Liver (tissue), 9 donors: ENCODE measurements around the gene ARMC5. TPM values are rescaled to one million over a fixed set of nuclear protein-coding genes. Genes with fewer than 3 reads are reported as not detected.

Source experiments
- DNase-seq: peaks from one replicate; pipeline ENCODE4 v3.0.0-alpha.2; 2017; ENCODE audit warnings: low spot score
- H3K27ac ChIP-seq, 2 donors: one replicate each; pipeline ENCODE4 v1.7.0; 2013; ENCODE audit warnings: inconsistent platforms in 2 of 2, low read length in 2 of 2, control low read depth in 1 of 2, low read depth in 1 of 2, mild to moderate bottlenecking in 1 of 2
- H3K27me3 ChIP-seq, 4 donors: one replicate each; pipeline versions ENCODE4 v1.6.1 to v1.7.0; 2013; ENCODE audit warnings: low read length in 3 of 4, inconsistent platforms in 1 of 4, mild to moderate bottlenecking in 1 of 4, moderate library complexity in 1 of 4; ENCODE audit not compliant: control insufficient read depth in 4 of 4, insufficient read depth in 4 of 4
- H3K36me3 ChIP-seq, 4 donors: one replicate each; pipeline versions ENCODE4 v1.6.1 to v1.7.0; 2013; ENCODE audit warnings: low read length in 3 of 4, mild to moderate bottlenecking in 3 of 4, low read depth in 1 of 4, moderate library complexity in 1 of 4; ENCODE audit not compliant: control insufficient read depth in 4 of 4, insufficient read depth in 3 of 4
- H3K4me1 ChIP-seq, 4 donors: one replicate each; pipeline versions ENCODE4 v1.6.1 to v1.7.0; 2013; ENCODE audit warnings: low read length in 3 of 4, mild to moderate bottlenecking in 3 of 4, moderate library complexity in 1 of 4; ENCODE audit not compliant: control insufficient read depth in 4 of 4, insufficient read depth in 4 of 4
- H3K4me3 ChIP-seq, 3 donors: one replicate each; pipeline versions ENCODE4 v1.6.1 to v1.7.0; 2013; ENCODE audit warnings: low read length in 3 of 3, control low read depth in 1 of 3, low read depth in 1 of 3, mild to moderate bottlenecking in 1 of 3
- H3K9ac ChIP-seq, 2 donors: one replicate each; pipeline ENCODE4 v1.7.0; 2013; ENCODE audit warnings: low read length in 2 of 2, mild to moderate bottlenecking in 2 of 2, moderate library complexity in 2 of 2, control low read depth in 1 of 2, low read depth in 1 of 2
- H3K9me3 ChIP-seq, 4 donors: one replicate each; pipeline versions ENCODE4 v1.6.1 to v1.7.0; 2013; ENCODE audit warnings: low read length in 3 of 4; ENCODE audit not compliant: control insufficient read depth in 4 of 4
- ATF3 ChIP-seq: IDR thresholded peaks from 2 replicates; pipeline ENCODE4 v1.6.1; 2016; ENCODE audit warnings: antibody characterized with exemption
- CTCF ChIP-seq: fragments of 150-350 bp; IDR thresholded peaks from 2 replicates; pipeline ENCODE4 v1.5.1; 2017; ENCODE audit warnings: improper control_type of control experiment, low read depth, low read length; ENCODE audit not compliant: missing input control
- EGR1 ChIP-seq, 2 donors: IDR thresholded peaks; 2 replicates each; pipeline ENCODE4 v1.6.1; 2016 to 2018; ENCODE audit warnings: antibody characterized with exemption in 2 of 2, low read depth in 2 of 2
- FOXA1 ChIP-seq: IDR thresholded peaks from 2 replicates; pipeline ENCODE4 v1.6.1; 2016; ENCODE audit warnings: antibody characterized with exemption
- FOXA2 ChIP-seq: IDR thresholded peaks from 2 replicates; pipeline ENCODE4 v1.6.1; 2016; ENCODE audit warnings: antibody characterized with exemption
- GABPA ChIP-seq, 2 donors: IDR thresholded peaks in 1 of 2; conservative IDR thresholded peaks in 1 of 2; 2 replicates each; pipeline ENCODE4 v1.6.1; 2016; ENCODE audit warnings: antibody characterized with exemption in 2 of 2, mild to moderate bottlenecking in 1 of 2, moderate library complexity in 1 of 2
- HNF4A ChIP-seq, 2 donors: conservative IDR thresholded peaks; 2 replicates each; pipeline ENCODE4 v1.6.1; 2016; ENCODE audit warnings: antibody characterized with exemption in 2 of 2, mild to moderate bottlenecking in 2 of 2
- HNF4G ChIP-seq: IDR thresholded peaks from 2 replicates; pipeline ENCODE4 v1.6.1; 2016; ENCODE audit warnings: antibody characterized with exemption
- JUND ChIP-seq, 2 donors: IDR thresholded peaks; 2 replicates each; pipeline ENCODE4 v1.6.1; 2016; ENCODE audit warnings: antibody characterized with exemption in 2 of 2
- MAX ChIP-seq: IDR thresholded peaks from 2 replicates; pipeline ENCODE4 v1.6.1; 2016; ENCODE audit warnings: antibody characterized with exemption
- NR2F2 ChIP-seq: IDR thresholded peaks from 2 replicates; pipeline ENCODE4 v1.6.1; 2016; ENCODE audit warnings: antibody characterized with exemption
- RAD21 ChIP-seq, 2 donors: IDR thresholded peaks; 2 replicates each; pipeline ENCODE4 v1.6.1; 2016; ENCODE audit warnings: antibody characterized with exemption in 2 of 2, mild to moderate bottlenecking in 2 of 2
- REST ChIP-seq: IDR thresholded peaks from 2 replicates; pipeline ENCODE4 v1.6.1; 2016; ENCODE audit warnings: antibody characterized with exemption, mild to moderate bottlenecking
- RXRA ChIP-seq, 2 donors: IDR thresholded peaks; 2 replicates each; pipeline ENCODE4 v1.6.1; 2017 to 2018; ENCODE audit warnings: antibody characterized with exemption in 2 of 2, mild to moderate bottlenecking in 1 of 2
- SP1 ChIP-seq: IDR thresholded peaks from 2 replicates; pipeline ENCODE4 v1.6.1; 2018; ENCODE audit warnings: antibody characterized with exemption, mild to moderate bottlenecking
- TAF1 ChIP-seq: conservative IDR thresholded peaks from 2 replicates; pipeline ENCODE4 v1.6.1; 2016; ENCODE audit warnings: antibody characterized with exemption, mild to moderate bottlenecking
- YY1 ChIP-seq: IDR thresholded peaks from 2 replicates; pipeline ENCODE4 v1.6.1; 2016; ENCODE audit warnings: antibody characterized with exemption, mild to moderate bottlenecking
- ZBTB33 ChIP-seq: IDR thresholded peaks from 2 replicates; pipeline ENCODE4 v1.6.1; 2016; ENCODE audit warnings: antibody characterized with exemption
- WGBS: extraction: QIAGEN DNeasy Blood & Tissue Kit; methylation state at CpG from one replicate; pipeline ENCODE4 v1.1.7; 2013; 5-methylcytosine and 5-hydroxymethylcytosine counted together
- polyA plus RNA-seq, 2 donors: library from polyadenylated mRNA; stranded (reverse) in 1 of 2; unstranded in 1 of 2; fragments of 200-250 nt in 1 of 2; fragments of >200 nt in 1 of 2; fragmentation: Nextera tagmentation in 1 of 2; extraction: Ambion mirVana in 1 of 2; gene quantifications; one replicate each; pipeline versions ENCODE4 v1.2.1 to v1.2.3, GENCODE V29; 2013 to 2015
- total RNA-seq, 2 donors: library from RNA; depleted of rRNA; stranded (reverse); fragments of >200 nt; gene quantifications; one replicate each; pipeline ENCODE4 v1.2.3, GENCODE V29; 2014
- donor health status: healthy.
- donor health status: healthy.
- donor health status: healthy.
- donor health status: healthy.
- donor health status: healthy.

Gene ARMC5
- total and polyA plus RNA-seq, 4 donors: 5.4 to 13.3 (median 11.4) TPM

- TF ChIP-seq REST: no peak
- TF ChIP-seq RAD21 (IDR thresholded peaks at IDR 0.05): no peak
- no peak for TF ChIP-seq GABPA (IDR thresholded peaks at IDR 0.05 in 1 of 2, conservative IDR thresholded peaks at IDR 0.05 in 1 of 2)
- no peak for TF ChIP-seq YY1
- TF ChIP-seq HNF4G: no peak
- no peak for TF ChIP-seq NR2F2
- TF ChIP-seq FOXA1: no peak
Observed at GRCh38 chr16:31486045-31486444, 26.7 kb downstream of the ARMC5 start (continued).

GRCh38 chr16:31487071-31487719, 27.9 kb downstream of the ARMC5 start:
- DNase-seq: no peak
- H3K27ac ChIP-seq: no peak overlapping the region
- no peaks in the 10 kb centered on the region for H3K9me3 ChIP-seq
- TF ChIP-seq FOXA2 (no peak), SP1 (no peak), HNF4A (conservative IDR thresholded peaks at IDR 0.05) (no peak), HNF4G (no peak), ZBTB33 (no peak), REST (no peak), FOXA1 (no peak), NR2F2 (no peak), ATF3 (no peak), GABPA (IDR thresholded peaks at IDR 0.05 in 1 of 2, conservative IDR thresholded peaks at IDR 0.05 in 1 of 2) (no peak), RXRA (IDR thresholded peaks at IDR 0.05) (no peak), TAF1 (no peak), CTCF (no peak), JUND (IDR thresholded peaks at IDR 0.05) (no peak), RAD21 (IDR thresholded peaks at IDR 0.05) (no peak), MAX (no peak), YY1 (no peak), EGR1 (IDR thresholded peaks at IDR 0.05; ENCODE audit: low read depth in 2 of 2) (no peak)
- H3K27me3 ChIP-seq: no peaks in the 10 kb centered on the region
- H3K4me3 ChIP-seq: peak overlapping the region in 2 of 3 donors; percentile 45 to 54
- 15% methylated on average over 48 of the region's 48 CpGs for WGBS
- peaks cover 0 to 19% (median 5%) of the 10 kb centered on the region in 4 donors for H3K36me3 ChIP-seq
- H3K4me1 ChIP-seq: peaks cover 3 to 17% (median 11%) of the 10 kb centered on the region in 4 donors
- no peak overlapping the region for H3K9ac ChIP-seq
